CD14-positive monocyte (primary cell): ENCODE data around the gene DBNDD1. TPM values are rescaled to one million over a fixed set of nuclear protein-coding genes. Genes with fewer than 3 reads are reported as not detected.

ENCODE experiments used
- DNase-seq, 3 donors: peaks; one replicate each; pipeline ENCODE4 v3.0.0-alpha.2; 2011 to 2022
- H2AFZ ChIP-seq: 2 replicates; pipeline ENCODE4 v1.6.0; 2012; ENCODE audit warnings: mild to moderate bottlenecking, low read depth, low read length, inconsistent platforms; ENCODE audit not compliant: insufficient read depth, poor library complexity, severe bottlenecking
- H3K27ac ChIP-seq, 2 donors: 1 replicate in 1 of 2; 2 replicates in 1 of 2; pipeline ENCODE4 v1.5.1; 2012 to 2013; ENCODE audit warnings: low read length in 2 of 2, control low read depth in 1 of 2, inconsistent platforms in 1 of 2, low read depth in 1 of 2, mild to moderate bottlenecking in 1 of 2
- H3K27me3 ChIP-seq, 2 donors: one replicate each; pipeline versions ENCODE4 v1.6.0 to v1.6.1; 2011 to 2013; ENCODE audit warnings: low read length in 2 of 2; ENCODE audit not compliant: control insufficient read depth in 2 of 2, insufficient read depth in 2 of 2
- H3K36me3 ChIP-seq, 2 donors: replicated peaks in 1 of 2; 1 replicate in 1 of 2; 2 replicates in 1 of 2; pipeline versions ENCODE4 v1.5.1 to v1.6.1; 2012 to 2013; ENCODE audit warnings: low read length in 2 of 2, control low read depth in 1 of 2, inconsistent platforms in 1 of 2, mild to moderate bottlenecking in 1 of 2; ENCODE audit not compliant: insufficient read depth in 2 of 2, control insufficient read depth in 1 of 2
- H3K4me1 ChIP-seq, 2 donors: 1 replicate in 1 of 2; 2 replicates in 1 of 2; pipeline versions ENCODE4 v1.5.1 to v1.6.1; 2012 to 2013; ENCODE audit warnings: low read length in 2 of 2, control low read depth in 1 of 2, inconsistent platforms in 1 of 2, mild to moderate bottlenecking in 1 of 2, moderate library complexity in 1 of 2; ENCODE audit not compliant: insufficient read depth in 2 of 2, control insufficient read depth in 1 of 2
- H3K4me2 ChIP-seq: replicated peaks from 2 replicates; pipeline ENCODE3; 2012; ENCODE audit warnings: low read length, moderate library complexity, mild to moderate bottlenecking; ENCODE audit not compliant: poor library complexity, severe bottlenecking; ENCODE audit errors: extremely low read depth
- H3K4me3 ChIP-seq, 3 experiments: fragments of 200-600 bp in 1 of 3; sonication (generic) in 1 of 3; replicated peaks in 1 of 3; 1 replicate in 2 of 3; 2 replicates in 1 of 3; pipeline ENCODE4 v1.5.1; 2011 to 2013; ENCODE audit warnings: low read length in 3 of 3, mild to moderate bottlenecking in 3 of 3, control low read depth in 2 of 3, low read depth in 2 of 3, inconsistent platforms in 1 of 3, moderate library complexity in 1 of 3
- H3K79me2 ChIP-seq: 2 replicates; pipeline ENCODE4 v1.6.0; 2012; ENCODE audit warnings: mild to moderate bottlenecking, control low read depth, inconsistent platforms, low read length, moderate library complexity; ENCODE audit not compliant: insufficient read depth
- H3K9ac ChIP-seq: 2 replicates; pipeline ENCODE4 v1.6.0; 2017; ENCODE audit warnings: low read length, mild to moderate bottlenecking; ENCODE audit not compliant: insufficient read depth, poor library complexity, severe bottlenecking
- H3K9me3 ChIP-seq, 2 donors: replicated peaks in 1 of 2; 1 replicate in 1 of 2; 2 replicates in 1 of 2; pipeline versions ENCODE4 v1.5.1 to v1.6.1; 2012 to 2013; ENCODE audit warnings: low read length in 2 of 2, control low read depth in 1 of 2; ENCODE audit not compliant: control insufficient read depth in 1 of 2, insufficient read depth in 1 of 2
- H4K20me1 ChIP-seq: 2 replicates; pipeline ENCODE4 v1.6.0; 2012; ENCODE audit warnings: mild to moderate bottlenecking, low read length, control low read depth, moderate library complexity; ENCODE audit not compliant: insufficient read depth
- H3K27ac Mint-ChIP-seq, 7 donors: one replicate each; pipeline ENCODE4 v1.8.0; 2020; ENCODE audit warnings: mild to moderate bottlenecking in 7 of 7, mixed read lengths in 7 of 7, moderate library complexity in 6 of 7, inconsistent platforms in 2 of 7
- H3K27me3 Mint-ChIP-seq, 3 donors: one replicate each; pipeline ENCODE4 v1.8.0; 2021 to 2022; ENCODE audit warnings: low read depth in 3 of 3, mild to moderate bottlenecking in 3 of 3, mixed read lengths in 3 of 3, moderate library complexity in 3 of 3, inconsistent platforms in 1 of 3
- H3K36me3 Mint-ChIP-seq, 2 donors: one replicate each; pipeline ENCODE4 v1.8.0; 2020; ENCODE audit warnings: mixed read lengths in 2 of 2, inconsistent platforms in 1 of 2, mild to moderate bottlenecking in 1 of 2
- H3K4me1 Mint-ChIP-seq: one replicate; pipeline ENCODE4 v1.8.0; 2020; ENCODE audit warnings: mild to moderate bottlenecking, mixed read lengths
- H3K4me3 Mint-ChIP-seq, 2 donors: one replicate each; pipeline ENCODE4 v1.8.0; 2020; ENCODE audit warnings: mild to moderate bottlenecking in 2 of 2, mixed read lengths in 2 of 2, moderate library complexity in 1 of 2
- H3K9me3 Mint-ChIP-seq, 7 donors: one replicate each; pipeline ENCODE4 v1.8.0; 2020 to 2022; ENCODE audit warnings: mixed read lengths in 7 of 7, mild to moderate bottlenecking in 6 of 7, moderate library complexity in 6 of 7, inconsistent platforms in 2 of 7
- CTCF ChIP-seq: fragments of 200-600 bp; IDR thresholded peaks from one replicate; pipeline ENCODE4 v1.8.0; 2022; ENCODE audit warnings: antibody characterized with exemption, mild to moderate bottlenecking
- WGBS: methylation state at CpG from one replicate; pipeline ENCODE4 v1.1.5; 2013; ENCODE audit warnings: missing lambda C conversion rate; ENCODE audit not compliant: insufficient coverage; 5-methylcytosine and 5-hydroxymethylcytosine counted together
- intact Hi-C, 2 donors: fragments of 100-400 bp; cut with micrococcal nuclease; formaldehyde crosslinking; loops; one replicate each; pipeline versions ENCODE4 v1.15.0 to v1.15.1; 2023
- polyA plus RNA-seq, 3 donors: library from polyadenylated mRNA; depleted of rRNA in 1 of 3; unstranded in 2 of 3; stranded (reverse) in 1 of 3; fragments of 300-500 nt in 2 of 3; fragments of >200 nt in 1 of 3; fragmentation: Illumina TruSeq in 2 of 3; gene quantifications; 1 replicate in 2 of 3; 2 replicates in 1 of 3; pipeline ENCODE4 v1.2.3, GENCODE V29; 2012 to 2021

DBNDD1 gene
- polyA plus RNA-seq, 3 donors, result 0.07 TPM; not detected in 2

GRCh38 chr16:90053902-90054500 is 34.7 kb upstream of the DBNDD1 start:
- Histone ChIP-seq H3K4me2 (no peak overlapping the region), H3K27me3 (no peaks in the 10 kb centered on the region), H3K9me3 (peaks cover 12 to 17% of the 10 kb centered on the region in 2 donors), H2AFZ (no peak overlapping the region), H3K27ac (no peak overlapping the region), H3K4me1 (no peaks in the 10 kb centered on the region), H3K4me3 (no peak overlapping the region), H3K9ac (no peak overlapping the region), H3K79me2 (no peaks in the 10 kb centered on the region), H3K36me3 (no peaks in the 10 kb centered on the region), H4K20me1 (no peaks in the 10 kb centered on the region)
- H3K36me3 Mint-ChIP-seq, result peaks cover 0 to 2% of the 10 kb centered on the region in 2 donors
- H3K4me1 Mint-ChIP-seq, result peaks cover 12% of the 10 kb centered on the region
- H3K27me3 Mint-ChIP-seq, result peaks cover 4 to 11% (median 9%) of the 10 kb centered on the region in 3 donors
- DNase-seq, result no peak
- intact Hi-C loops, result no loop called here
- TF ChIP-seq CTCF, result no peak
- no peak overlapping the region for H3K27ac Mint-ChIP-seq
- no CpG with 5 or more reads among the region's 1 CpG for WGBS
- peaks cover 15 to 38% (median 33%) of the 10 kb centered on the region in 7 donors for H3K9me3 Mint-ChIP-seq
- H3K4me3 Mint-ChIP-seq, result peak overlapping the region in 1 of 2 donors; percentile 37

- intact Hi-C loops, result no loop called here
- Histone ChIP-seq H2AFZ (no peak overlapping the region), H3K4me2 (no peak overlapping the region), H3K27me3 (peaks cover 9 to 19% of the 10 kb centered on the region in 2 donors), H3K9me3 (peaks cover 12 to 17% of the 10 kb centered on the region in 2 donors), H3K4me1 (peaks cover 10 to 12% of the 10 kb centered on the region in 2 donors), H3K79me2 (no peaks in the 10 kb centered on the region), H3K36me3 (no peaks in the 10 kb centered on the region), H3K9ac (no peak overlapping the region), H3K27ac (no peak overlapping the region), H4K20me1 (no peaks in the 10 kb centered on the region), H3K4me3 (no peak overlapping the region)
- Mint-ChIP-seq H3K9me3 (peaks cover 15 to 33% (median 29%) of the 10 kb centered on the region in 7 donors), H3K27me3 (peaks cover 17 to 32% (median 28%) of the 10 kb centered on the region in 3 donors), H3K4me3 (no peak overlapping the region), H3K36me3 (peaks cover 0 to 4% of the 10 kb centered on the region in 2 donors), H3K4me1 (peaks cover 17% of the 10 kb centered on the region), H3K27ac (peak overlapping the region in 1 of 7 donors; percentile 35)
- 94% methylated on average over 6 of the region's 10 CpGs for WGBS
- TF ChIP-seq CTCF, result no peak
- DNase-seq, result no peak
These were observed 31.7 kb upstream of the DBNDD1 start for GRCh38 chr16:90050969-90051368.
